Measurements from ENCODE around the gene BIN1. TPM values are rescaled to one million over a fixed set of nuclear protein-coding genes. Genes with fewer than 3 reads are reported as not detected.

The BIN1 gene
- total RNA-seq, 1 donor from 2014 or later: 99.0 TPM

DNA sequence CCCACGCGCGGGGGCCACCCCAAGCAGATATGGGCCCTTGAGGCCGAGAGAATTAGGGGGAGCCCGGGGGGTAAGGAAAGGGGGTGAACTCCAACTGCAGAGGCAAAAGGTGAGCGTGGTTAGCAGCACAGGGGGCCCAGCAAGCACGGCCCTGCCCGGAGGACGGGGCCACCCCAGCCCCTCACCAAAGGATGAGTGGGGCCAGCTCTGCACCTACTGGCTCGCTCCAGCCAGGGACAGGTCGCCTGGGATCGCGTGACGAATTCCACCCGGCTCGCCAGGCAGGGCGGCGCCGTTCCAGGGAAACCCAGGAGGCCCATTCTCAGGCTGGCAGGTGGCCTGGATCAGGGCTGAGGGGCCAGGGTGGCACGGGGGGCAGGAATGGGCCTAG lies 38.6 kb downstream of the BIN1 start:
- DNase-seq (ENCODE audit: low read depth): no peak
- no peak overlapping the region for H3K4me3 ChIP-seq (ENCODE audit: low read depth, low read length)
- TF ChIP-seq, protein P1, sequence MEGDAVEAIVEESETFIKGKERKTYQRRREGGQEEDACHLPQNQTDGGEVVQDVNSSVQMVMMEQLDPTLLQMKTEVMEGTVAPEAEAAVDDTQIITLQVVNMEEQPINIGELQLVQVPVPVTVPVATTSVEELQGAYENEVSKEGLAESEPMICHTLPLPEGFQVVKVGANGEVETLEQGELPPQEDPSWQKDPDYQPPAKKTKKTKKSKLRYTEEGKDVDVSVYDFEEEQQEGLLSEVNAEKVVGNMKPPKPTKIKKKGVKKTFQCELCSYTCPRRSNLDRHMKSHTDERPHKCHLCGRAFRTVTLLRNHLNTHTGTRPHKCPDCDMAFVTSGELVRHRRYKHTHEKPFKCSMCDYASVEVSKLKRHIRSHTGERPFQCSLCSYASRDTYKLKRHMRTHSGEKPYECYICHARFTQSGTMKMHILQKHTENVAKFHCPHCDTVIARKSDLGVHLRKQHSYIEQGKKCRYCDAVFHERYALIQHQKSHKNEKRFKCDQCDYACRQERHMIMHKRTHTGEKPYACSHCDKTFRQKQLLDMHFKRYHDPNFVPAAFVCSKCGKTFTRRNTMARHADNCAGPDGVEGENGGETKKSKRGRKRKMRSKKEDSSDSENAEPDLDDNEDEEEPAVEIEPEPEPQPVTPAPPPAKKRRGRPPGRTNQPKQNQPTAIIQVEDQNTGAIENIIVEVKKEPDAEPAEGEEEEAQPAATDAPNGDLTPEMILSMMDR (conservative IDR thresholded peaks at IDR 0.05; ENCODE audit: low read depth, low read length): no peak

DNA sequence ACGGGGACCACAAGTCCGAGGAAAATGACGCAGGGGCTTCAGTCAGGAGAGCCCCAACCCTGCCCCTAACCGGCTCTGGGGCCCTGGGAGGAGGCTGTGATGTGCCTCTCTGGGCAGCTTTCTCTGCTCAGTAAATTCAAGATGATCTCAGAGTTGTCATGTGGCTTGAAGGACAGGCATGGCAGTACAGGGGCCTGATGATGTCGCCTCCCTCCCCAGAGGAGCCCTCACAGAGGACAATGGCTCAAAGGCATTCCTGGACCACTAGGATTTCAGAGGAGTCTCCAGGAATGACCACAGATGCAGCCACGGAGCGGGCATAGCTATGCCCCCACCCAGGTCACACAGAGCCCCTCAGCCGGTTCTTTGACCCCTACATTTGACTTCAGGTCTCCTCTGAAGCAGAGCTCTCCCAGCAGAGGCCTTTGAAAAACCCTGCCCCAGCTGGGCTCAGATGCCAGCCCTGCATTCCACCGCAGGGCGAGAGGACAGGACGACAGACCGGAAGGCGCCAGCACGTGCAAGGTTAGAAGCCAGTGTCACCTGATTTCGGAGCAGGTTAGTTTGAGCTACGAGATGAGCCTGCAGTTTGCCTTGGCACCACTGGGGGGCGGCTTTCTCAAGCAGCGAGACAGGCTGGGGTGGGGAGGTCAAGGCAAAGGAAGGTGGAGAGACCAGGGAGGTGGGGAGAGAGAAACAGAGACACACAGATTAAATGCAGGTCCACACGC lies 39.2 kb downstream of the BIN1 start:
- H3K4me3 ChIP-seq (ENCODE audit: low read depth, low read length): no peak overlapping the region
- no peak for DNase-seq (ENCODE audit: low read depth)
- TF ChIP-seq, protein P1 (conservative IDR thresholded peaks at IDR 0.05; ENCODE audit: low read depth, low read length): peak; percentile 96

DNA sequence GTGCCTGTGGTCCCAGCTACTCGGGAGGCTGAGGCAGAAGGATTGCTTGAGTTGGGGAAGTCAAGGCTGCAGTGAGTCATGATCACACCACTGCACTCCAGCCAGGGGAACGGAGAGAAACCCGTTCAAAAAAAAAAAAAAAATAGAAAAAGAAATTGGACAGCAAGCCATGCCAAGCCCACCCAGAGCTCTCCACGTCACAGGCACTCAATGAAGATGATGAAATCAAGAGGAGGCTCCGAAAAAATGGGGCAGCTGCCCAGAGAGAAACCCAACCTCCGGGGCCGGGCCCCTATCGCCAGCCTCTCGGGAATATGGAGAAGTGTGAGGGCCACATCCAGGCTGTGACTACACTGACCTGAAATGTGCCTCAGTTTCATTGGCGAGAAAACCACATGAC lies 40.0 kb downstream of the BIN1 start:
- no peak for DNase-seq (ENCODE audit: low read depth)
- H3K4me3 ChIP-seq (ENCODE audit: low read depth, low read length): no peak overlapping the region
- TF ChIP-seq, protein P1 (conservative IDR thresholded peaks at IDR 0.05; ENCODE audit: low read depth, low read length): no peak

DNA sequence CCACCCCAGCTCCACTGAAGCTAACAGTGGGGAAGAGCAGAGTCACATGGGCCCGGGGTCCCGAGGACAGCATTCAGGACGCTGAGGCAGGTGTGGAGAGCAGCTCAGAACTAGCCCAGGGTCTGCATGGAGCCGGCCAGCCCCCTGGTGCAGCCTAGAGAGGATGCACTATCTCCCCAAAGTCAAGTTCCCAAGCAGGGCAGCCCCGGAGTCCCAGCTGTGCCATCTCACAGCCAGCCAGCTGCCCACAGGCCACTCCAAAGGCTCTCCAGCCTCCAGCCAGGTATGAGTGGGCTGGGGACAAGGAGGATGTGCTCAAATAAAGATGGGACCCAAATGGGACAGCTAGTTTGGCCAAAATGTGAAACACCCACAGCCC lies 41.0 kb downstream of the BIN1 start:
- TF ChIP-seq, protein P1 (conservative IDR thresholded peaks at IDR 0.05; ENCODE audit: low read depth, low read length): no peak
- DNase-seq (ENCODE audit: low read depth): no peak
- H3K4me3 ChIP-seq (ENCODE audit: low read depth, low read length): no peak overlapping the region

DNA sequence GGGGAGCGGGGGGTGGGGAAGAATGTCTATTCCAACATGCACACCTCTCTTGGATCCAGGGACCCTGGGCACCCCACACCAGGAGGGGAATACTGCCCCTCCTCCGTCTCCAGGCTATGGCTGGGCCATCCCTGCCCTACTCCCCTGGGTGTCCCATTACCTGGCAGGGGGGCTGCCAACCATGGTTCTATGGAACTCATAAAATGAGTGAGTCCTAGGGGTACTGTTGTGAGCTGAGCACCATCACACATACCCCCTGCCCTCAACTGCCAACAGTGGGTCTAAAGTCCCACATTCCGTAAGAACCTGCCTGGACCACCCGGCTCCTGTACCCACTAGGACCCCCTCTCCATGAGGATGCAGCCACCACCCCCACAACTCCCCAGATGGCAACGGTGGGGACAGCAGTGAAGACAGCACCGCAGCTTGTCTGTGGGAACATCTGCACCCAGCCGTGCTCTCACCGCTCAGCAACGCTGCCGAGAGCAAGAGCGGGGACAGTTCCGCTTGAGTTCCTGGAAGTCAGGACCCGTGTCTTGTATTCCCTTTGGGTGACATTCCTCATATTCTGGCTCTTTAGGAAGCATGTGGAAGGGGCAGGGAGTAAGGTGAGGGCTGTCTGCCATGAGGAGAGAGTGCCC lies 41.5 kb downstream of the BIN1 start:
- no peak overlapping the region for H3K4me3 ChIP-seq (ENCODE audit: low read depth, low read length)
- no peak for DNase-seq (ENCODE audit: low read depth)
- TF ChIP-seq, protein P1 (conservative IDR thresholded peaks at IDR 0.05; ENCODE audit: low read depth, low read length): no peak

DNA sequence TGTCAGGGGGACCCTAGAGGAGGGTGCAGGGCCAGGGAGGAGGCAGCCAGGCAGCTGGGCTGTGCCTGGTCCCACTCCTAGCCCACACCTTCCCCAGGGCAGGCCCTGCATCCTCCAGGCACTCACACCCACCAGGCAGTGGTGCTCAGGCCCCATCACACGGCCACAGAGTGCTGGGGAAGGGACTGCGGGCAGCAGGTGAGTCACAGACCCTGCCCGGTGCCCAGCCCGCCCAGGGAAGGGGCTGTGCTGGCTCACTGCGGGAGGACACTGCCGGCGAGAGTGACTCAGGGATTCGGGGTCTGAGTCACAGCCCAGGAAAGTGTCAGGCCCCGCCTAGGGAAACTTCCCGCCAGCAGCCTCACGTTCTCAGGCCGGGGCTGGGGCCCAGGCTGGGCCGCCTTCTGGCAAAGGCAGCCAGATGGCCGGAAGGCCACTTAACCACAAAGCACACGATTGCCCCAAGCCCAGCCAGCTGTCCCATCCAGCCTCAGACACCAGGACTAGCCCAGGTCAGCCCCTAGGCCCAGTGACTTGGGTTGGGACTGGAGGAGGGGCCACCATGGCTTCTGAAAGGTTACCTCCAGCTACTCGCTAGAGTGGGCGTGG lies 42.2 kb downstream of the BIN1 start:
- H3K4me3 ChIP-seq (ENCODE audit: low read depth, low read length): no peak overlapping the region
- DNase-seq (ENCODE audit: low read depth): no peak
- TF ChIP-seq, protein P1 (conservative IDR thresholded peaks at IDR 0.05; ENCODE audit: low read depth, low read length): peak; percentile 41
